ENCODE measurements around the gene GNAS.
A peak's percentile ranks its signal among the peaks of the same experiment; 100 is the strongest.

GNAS gene

GRCh38 chr20:58853976-58854637, 1.6 kb downstream of the GNAS start:
- no peak for DNase-seq

GRCh38 chr20:58854638-58855471, 2.3 kb downstream of the GNAS start:
- DNase-seq = no peak

GRCh38 chr20:58855506-58856389, 3.2 kb downstream of the GNAS start:
- DNase-seq = no peak

DNA sequence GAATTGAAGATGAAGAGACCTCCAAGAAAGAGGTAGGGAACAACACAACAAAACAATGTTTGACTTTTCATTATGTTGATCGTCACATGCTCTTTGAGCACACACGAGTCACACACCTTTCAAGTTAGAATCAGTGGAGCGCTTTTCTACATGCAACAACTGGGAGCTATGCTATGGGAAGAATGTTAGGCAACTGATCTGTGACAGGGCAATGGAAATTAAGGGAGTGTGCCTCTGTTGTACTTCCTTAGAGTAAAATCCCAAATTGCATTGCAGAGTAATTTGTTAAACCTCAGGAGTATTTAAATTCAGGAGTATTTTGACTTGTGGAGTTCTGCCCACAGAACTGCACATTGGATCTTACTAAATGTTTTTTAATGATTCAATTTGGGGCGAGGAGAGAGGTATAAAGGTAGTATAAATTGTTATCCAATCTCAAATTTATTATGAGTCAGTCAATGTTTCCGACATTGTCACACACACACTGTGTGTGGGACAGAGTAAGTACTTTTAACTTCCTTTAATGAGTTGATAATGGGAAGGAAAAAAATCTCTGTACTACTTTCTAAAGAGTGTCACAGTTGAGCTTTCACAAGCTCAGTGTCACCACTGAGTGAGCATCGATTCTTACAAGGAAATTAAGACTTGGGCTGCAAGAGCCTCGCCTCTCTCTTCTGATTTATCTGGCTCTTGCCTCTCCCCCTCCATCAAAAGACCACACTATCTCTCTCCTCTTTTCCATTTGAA, 10.7 kb downstream of the GNAS start:
- DNase-seq = no peak

- no peak for DNase-seq
Observed at GRCh38 chr20:58864346-58864745, 11.8 kb downstream of the GNAS start.

- DNase-seq = no peak
Observed at GRCh38 chr20:58865843-58866242, 13.3 kb downstream of the GNAS start.

GRCh38 chr20:58867211-58867610, 14.7 kb downstream of the GNAS start:
- DNase-seq = no peak

DNA sequence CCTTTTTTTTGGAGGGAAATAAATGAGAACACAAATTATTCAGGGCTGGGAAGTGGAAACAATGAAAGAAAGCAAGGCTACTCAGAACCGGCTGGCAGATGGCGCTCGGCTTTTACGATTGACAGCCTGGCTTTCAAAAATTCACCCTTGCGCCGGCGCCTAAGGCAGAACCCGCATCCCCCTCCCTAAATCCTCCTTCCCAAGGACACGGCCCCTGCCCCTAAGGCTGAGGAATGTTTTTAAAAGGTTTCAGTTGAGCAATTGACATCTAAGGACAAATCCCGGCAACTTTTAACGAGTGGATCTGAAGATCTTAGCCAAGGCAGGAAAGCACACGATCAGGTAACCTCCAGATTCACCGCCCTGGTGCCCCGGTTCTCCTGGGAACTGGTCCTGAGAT, 16.3 kb downstream of the GNAS start:
- peak in 14 of 51 donors; percentile 8 to 53 (median 24) for DNase-seq

DNA sequence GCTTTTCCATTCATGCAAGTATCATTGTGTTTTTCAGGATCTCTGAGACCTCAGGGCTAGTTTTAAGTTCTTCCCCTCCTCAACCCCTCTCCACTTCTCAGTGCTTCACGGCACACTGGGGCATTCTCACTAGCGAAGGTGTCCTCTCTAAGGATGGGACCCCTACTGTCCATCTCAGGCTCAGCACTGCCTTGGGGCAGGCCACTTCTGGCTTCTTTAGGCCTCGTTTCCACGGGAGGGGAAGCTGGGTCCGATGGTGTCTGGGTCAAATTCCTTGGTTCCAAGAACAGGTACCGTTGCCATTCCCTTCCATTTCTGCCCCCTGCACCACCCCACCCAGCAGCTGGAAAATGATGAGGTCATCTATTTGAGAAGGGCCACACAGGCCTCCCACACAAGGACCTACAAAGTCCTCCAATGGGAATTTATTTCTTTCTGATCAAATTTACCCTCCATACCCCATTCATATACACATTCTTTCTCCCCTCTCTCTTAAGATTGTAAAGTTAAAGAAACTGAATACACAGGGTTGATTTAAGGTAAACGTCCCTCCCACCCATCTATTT, 17.2 kb downstream of the GNAS start:
- DNase-seq = no peak

- peak in 35 of 51 donors; percentile 6 to 72 (median 41) for DNase-seq
Observed at GRCh38 chr20:58870293-58871014, 17.9 kb downstream of the GNAS start.

DNA sequence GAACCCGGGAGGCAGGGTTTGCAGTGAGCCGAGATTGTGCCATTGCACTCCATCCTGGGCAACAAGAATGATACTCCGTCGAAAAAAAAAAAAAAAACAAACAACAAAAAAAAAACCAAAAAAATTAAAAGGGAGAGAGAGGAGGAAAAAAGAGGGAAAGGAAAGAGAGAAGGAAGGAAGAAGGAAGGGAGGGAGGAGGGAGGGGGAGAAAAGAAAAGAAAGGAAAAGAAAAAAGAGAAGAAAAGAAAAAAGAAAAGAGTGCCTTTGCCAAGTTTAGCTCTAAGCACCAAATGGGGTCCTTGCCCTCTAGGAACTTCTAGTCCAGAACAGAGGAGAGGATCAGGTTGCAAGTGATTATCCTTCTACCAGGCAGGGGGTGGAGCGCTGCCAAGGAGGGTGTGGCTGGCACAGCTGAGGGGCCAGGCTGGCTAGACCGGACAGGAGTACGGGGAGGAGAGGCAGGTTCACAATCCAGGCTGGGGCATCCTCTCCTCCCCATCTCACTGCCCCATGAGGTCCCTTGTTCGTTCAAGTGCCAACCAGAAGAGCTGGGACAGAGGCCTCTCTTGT, 19.1 kb downstream of the GNAS start:
- no peak for DNase-seq

DNA sequence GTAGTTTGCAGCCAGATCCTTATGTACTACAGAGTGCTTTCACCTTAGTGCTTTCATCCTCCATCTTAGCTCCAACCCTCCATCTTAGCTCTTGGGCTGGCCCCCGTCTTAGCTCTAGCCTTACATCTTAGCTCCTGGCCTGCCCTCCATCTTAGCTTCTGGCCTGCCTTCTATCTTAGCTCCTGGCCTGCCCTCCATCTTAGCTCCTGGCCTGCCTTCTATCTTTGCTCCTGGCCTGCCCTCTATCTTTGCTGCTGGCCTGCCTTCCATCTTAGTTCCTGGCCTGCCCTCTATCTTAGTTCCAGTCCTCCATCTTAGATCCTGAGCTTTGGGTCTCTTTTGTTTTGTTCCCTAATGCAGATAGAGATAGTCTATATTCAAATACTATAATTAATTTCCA, 22.0 kb downstream of the GNAS start:
- no peak for DNase-seq

DNA sequence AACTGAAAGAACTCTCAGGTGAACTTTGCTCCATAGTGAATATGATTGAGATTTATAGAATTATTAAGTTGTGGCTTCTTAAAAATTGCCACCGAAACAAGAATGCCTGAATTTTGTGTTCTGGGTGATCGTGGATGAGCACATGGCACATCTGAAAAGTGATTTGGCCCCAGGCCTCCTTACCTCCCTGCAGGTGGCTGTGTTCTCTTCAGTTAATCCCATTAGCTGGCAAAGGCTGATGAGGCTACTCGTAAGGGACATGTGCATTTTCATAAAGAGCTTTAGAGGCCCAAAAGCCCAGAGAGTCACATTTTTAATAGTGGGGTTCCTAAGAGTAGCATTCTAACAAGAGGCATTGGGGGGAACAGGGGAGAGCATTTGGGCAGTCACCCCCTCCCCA, 22.6 kb downstream of the GNAS start:
- DNase-seq = no peak

DNA sequence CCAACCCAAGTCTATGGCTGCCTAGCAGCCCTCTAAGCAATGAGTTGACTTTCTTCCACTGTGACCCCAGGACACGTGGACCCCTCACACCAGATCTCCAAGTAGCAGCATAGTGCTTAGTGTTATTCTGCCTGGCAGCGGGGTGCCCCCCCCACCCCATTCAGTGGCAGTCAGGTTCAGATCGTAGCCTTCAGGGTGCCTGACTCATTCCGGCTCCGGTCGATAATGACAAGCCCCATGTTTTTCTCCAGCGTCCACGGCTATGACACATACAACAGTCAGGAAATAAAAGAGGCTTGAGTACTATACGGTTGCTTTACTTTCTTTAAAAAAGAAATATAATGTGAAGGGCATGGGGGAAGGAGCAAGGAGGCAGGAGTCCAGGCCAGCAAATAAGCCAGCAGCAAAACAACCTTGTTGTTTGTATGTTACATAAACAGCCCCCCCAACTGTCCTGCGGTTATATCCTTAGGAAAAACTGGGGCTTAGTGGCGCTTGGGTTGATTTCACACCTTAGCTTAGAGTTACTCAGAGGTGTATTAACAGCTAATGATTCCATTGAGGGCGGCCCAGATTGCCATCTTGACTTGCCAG, 23.1 kb downstream of the GNAS start:
- no peak for DNase-seq

GRCh38 chr20:58876437-58876836, 23.9 kb downstream of the GNAS start:
- no peak for DNase-seq

GRCh38 chr20:58877050-58877975, 24.8 kb downstream of the GNAS start:
- DNase-seq = no peak

GRCh38 chr20:58877976-58878360, 25.5 kb downstream of the GNAS start:
- no peak for DNase-seq

DNA sequence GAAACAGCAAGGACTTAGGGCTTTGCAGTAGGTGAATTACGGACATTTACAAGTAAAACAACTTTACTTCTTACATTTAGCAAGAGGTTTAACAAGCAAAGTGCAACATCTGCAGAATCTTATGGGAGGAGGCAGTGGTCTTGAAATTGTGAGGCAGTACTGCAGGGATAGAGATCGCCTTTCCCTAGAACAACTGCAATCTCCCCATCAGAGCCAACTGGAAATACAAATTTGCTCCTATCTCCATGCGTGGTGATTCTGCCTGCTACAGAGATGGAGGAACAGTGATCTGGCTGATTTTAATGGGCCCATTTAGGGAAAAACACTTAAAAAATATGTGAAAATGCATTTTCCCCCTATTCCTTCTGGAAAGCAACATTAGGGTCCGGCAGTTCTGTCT, 25.9 kb downstream of the GNAS start:
- no peak for DNase-seq
